Measurements from ENCODE around the gene RBM12.

RBM12 gene

GRCh38 chr20:35661908-35662307, 2.8 kb downstream of the RBM12 start:
- Histone ChIP-seq H3K9me3 (ENCODE audit: insufficient read depth, low read depth, low read length) (no peaks in the 10 kb centered on the region), H4K20me1 (ENCODE audit: insufficient read depth, low read length, poor library complexity, severe bottlenecking) (peaks cover 76% of the 10 kb centered on the region), H3K79me2 (ENCODE audit: insufficient read depth, low read length) (peaks cover 80% of the 10 kb centered on the region), H3K27me3 (ENCODE audit: insufficient read depth, low read length, poor library complexity, severe bottlenecking) (no peaks in the 10 kb centered on the region), H3K4me1 (ENCODE audit: insufficient read depth, low read length, poor library complexity, severe bottlenecking) (peaks cover 47% of the 10 kb centered on the region), H3K4me2 (ENCODE audit: low read depth, low read length, poor library complexity, severe bottlenecking) (peak overlapping the region; percentile 98), H3K9me2 (replicated peaks; ENCODE audit: low read depth, low read length) (no peaks in the 10 kb centered on the region), H3K36me3 (ENCODE audit: insufficient read depth, low read length) (no peaks in the 10 kb centered on the region), H3F3A (ENCODE audit: low read depth) (no peaks in the 10 kb centered on the region), H3K4me3 (ENCODE audit: low read length, poor library complexity, severe bottlenecking) (peak overlapping the region; percentile 98), H3K9ac (ENCODE audit: low read depth, low read length, poor library complexity, severe bottlenecking) (peak overlapping the region; percentile 98), H2AFZ (ENCODE audit: low read length) (no peak overlapping the region)
- no peak for TF ChIP-seq EZH2phosphoT487 (IDR thresholded peaks at IDR 0.05; ENCODE audit: borderline replicate concordance)
- no peak for TF ChIP-seq CTCF (conservative IDR thresholded peaks at IDR 0.05; ENCODE audit: low read length)

GRCh38 chr20:35661053-35661452, 3.6 kb downstream of the RBM12 start:
- Histone ChIP-seq H3K9me2 (replicated peaks; ENCODE audit: low read depth, low read length) (no peaks in the 10 kb centered on the region), H3K9ac (ENCODE audit: low read depth, low read length, poor library complexity, severe bottlenecking) (peak overlapping the region; percentile 98), H3F3A (ENCODE audit: low read depth) (no peaks in the 10 kb centered on the region), H3K4me1 (ENCODE audit: insufficient read depth, low read length, poor library complexity, severe bottlenecking) (peaks cover 54% of the 10 kb centered on the region), H3K9me3 (ENCODE audit: insufficient read depth, low read depth, low read length) (no peaks in the 10 kb centered on the region), H3K36me3 (ENCODE audit: insufficient read depth, low read length) (peaks cover 7% of the 10 kb centered on the region; the same call in 1 of the 2 replicates), H2AFZ (ENCODE audit: low read length) (no peak overlapping the region), H3K27me3 (ENCODE audit: insufficient read depth, low read length, poor library complexity, severe bottlenecking) (no peaks in the 10 kb centered on the region), H3K4me3 (ENCODE audit: low read length, poor library complexity, severe bottlenecking) (peak overlapping the region; percentile 98), H3K79me2 (ENCODE audit: insufficient read depth, low read length) (peaks cover 88% of the 10 kb centered on the region), H3K4me2 (ENCODE audit: low read depth, low read length, poor library complexity, severe bottlenecking) (peak overlapping the region; percentile 98), H4K20me1 (ENCODE audit: insufficient read depth, low read length, poor library complexity, severe bottlenecking) (peaks cover 84% of the 10 kb centered on the region)
- TF ChIP-seq EZH2phosphoT487 (IDR thresholded peaks at IDR 0.05; ENCODE audit: borderline replicate concordance) (no peak), CTCF (conservative IDR thresholded peaks at IDR 0.05; ENCODE audit: low read length) (no peak)

GRCh38 chr20:35660122-35660937, 4.4 kb downstream of the RBM12 start:
- Histone ChIP-seq H3K36me3 (ENCODE audit: insufficient read depth, low read length) (peaks cover 12% of the 10 kb centered on the region; the same call in 1 of the 2 replicates), H3K4me3 (ENCODE audit: low read length, poor library complexity, severe bottlenecking) (peak overlapping the region; percentile 98), H3K9me2 (replicated peaks; ENCODE audit: low read depth, low read length) (no peaks in the 10 kb centered on the region), H3K4me1 (ENCODE audit: insufficient read depth, low read length, poor library complexity, severe bottlenecking) (peaks cover 56% of the 10 kb centered on the region), H3K9me3 (ENCODE audit: insufficient read depth, low read depth, low read length) (no peaks in the 10 kb centered on the region), H3K79me2 (ENCODE audit: insufficient read depth, low read length) (peaks cover 95% of the 10 kb centered on the region), H4K20me1 (ENCODE audit: insufficient read depth, low read length, poor library complexity, severe bottlenecking) (peaks cover 92% of the 10 kb centered on the region), H3K27me3 (ENCODE audit: insufficient read depth, low read length, poor library complexity, severe bottlenecking) (no peaks in the 10 kb centered on the region), H3K4me2 (ENCODE audit: low read depth, low read length, poor library complexity, severe bottlenecking) (peak overlapping the region; percentile 98), H2AFZ (ENCODE audit: low read length) (no peak overlapping the region), H3K9ac (ENCODE audit: low read depth, low read length, poor library complexity, severe bottlenecking) (peak overlapping the region; percentile 98), H3F3A (ENCODE audit: low read depth) (no peaks in the 10 kb centered on the region)
- TF ChIP-seq EZH2phosphoT487 (IDR thresholded peaks at IDR 0.05; ENCODE audit: borderline replicate concordance) = no peak
- TF ChIP-seq CTCF (conservative IDR thresholded peaks at IDR 0.05; ENCODE audit: low read length) = no peak
